Measurements from ENCODE around the gene MMP19.

MMP19 gene

GRCh38 chr12:55814257-55814656, 28.5 kb downstream of the MMP19 start:
- no peak for DNase-seq (ENCODE audit: low read depth, low spot score)

DNA sequence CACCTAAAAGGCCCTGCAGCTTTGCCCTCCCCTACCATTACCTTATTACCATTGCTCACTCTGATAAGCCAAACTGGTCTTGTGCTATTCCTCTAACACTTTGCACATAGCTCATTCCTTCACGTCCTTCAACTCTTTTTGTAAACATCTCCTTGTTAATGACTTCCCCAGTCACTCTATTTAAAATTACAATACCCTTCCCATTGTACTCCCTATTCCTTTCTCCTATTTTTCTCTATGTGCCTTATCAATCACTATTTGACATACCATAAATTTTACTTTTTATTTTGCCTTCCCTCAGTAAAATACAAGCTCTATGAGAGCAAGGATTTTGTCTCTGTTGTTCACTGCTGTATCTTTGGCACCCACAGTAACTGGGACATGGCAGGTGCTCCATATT, 30.6 kb downstream of the MMP19 start:
- DNase-seq (ENCODE audit: low read depth, low spot score), result no peak

GRCh38 chr12:55809274-55809673, 33.5 kb downstream of the MMP19 start:
- no peak for DNase-seq (ENCODE audit: low read depth, low spot score)

GRCh38 chr12:55806982-55807381, 35.8 kb downstream of the MMP19 start:
- no peak for DNase-seq (ENCODE audit: low read depth, low spot score)

- no peak for DNase-seq (ENCODE audit: low read depth, low spot score)
These were observed 45.2 kb downstream of the MMP19 start for GRCh38 chr12:55797550-55797949.

DNA sequence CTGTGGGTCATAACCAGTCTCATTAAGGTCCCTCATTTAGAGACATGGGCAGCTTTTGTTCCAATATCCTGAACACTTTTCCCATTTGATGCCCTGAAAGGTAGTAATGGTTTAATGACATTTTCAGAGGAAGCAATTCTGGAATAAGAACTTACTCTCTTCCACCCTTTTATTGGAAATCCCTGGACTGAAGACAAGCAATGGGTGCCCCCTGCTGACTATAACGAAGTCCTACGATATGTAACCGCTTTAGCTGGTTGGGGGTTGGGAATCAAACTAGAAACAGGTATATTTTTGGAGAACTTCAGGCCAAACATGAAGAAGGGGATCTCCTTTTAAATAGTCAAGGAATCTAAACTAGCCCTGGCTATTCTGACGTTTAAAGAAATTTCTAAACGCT, 45.7 kb downstream of the MMP19 start:
- DNase-seq (ENCODE audit: low read depth, low spot score), result no peak

DNA sequence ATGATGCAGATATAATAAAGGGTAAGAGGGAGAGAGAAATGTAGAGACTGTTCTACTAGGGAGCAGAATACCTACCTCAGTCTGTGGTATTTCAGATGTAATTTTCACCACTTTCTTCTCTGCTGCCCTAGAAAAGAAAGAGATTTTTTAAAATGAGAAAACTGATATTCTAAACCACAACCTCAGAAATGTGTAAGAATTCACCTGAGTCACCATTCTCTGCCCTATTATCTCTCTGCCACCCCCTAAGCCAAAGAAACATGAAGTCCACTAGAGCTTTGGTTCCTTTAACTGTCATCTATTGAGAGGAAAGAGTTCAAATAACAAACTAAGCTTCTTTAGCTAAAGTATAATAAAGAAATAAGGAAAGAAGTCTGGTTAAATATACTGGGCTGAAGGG, 46.8 kb downstream of the MMP19 start:
- DNase-seq (ENCODE audit: low read depth, low spot score), result no peak

- no peak for DNase-seq (ENCODE audit: low read depth, low spot score)
These were observed 52.8 kb downstream of the MMP19 start for GRCh38 chr12:55789893-55790292.

GRCh38 chr12:55789171-55789570, 53.6 kb downstream of the MMP19 start:
- no peak for DNase-seq (ENCODE audit: low read depth, low spot score)

GRCh38 chr12:55788546-55788945, 54.2 kb downstream of the MMP19 start:
- DNase-seq (ENCODE audit: low read depth, low spot score), result no peak
